ENCODE data around the gene EEPD1.

- TF ChIP-seq CTCF (IDR thresholded peaks at IDR 0.05) (no peak), EP300 (IDR thresholded peaks at IDR 0.05) (no peak), POLR2A (IDR thresholded peaks at IDR 0.05) (no peak), POLR2AphosphoS5 (IDR thresholded peaks at IDR 0.05) (no peak)
Observed at GRCh38 chr7:36127075-36127740, 25.8 kb upstream of the EEPD1 start.
